HCEC 1CT (cell line): ENCODE results near the gene TPGS1.

Source experiments
- DNase-seq: peaks from one replicate; pipeline ENCODE4 v3.0.0-alpha.2; 2017

Gene TPGS1

GRCh38 chr19:542173-542866, 35.0 kb downstream of the TPGS1 start:
- DNase-seq = no peak

- DNase-seq = no peak
Observed at GRCh38 chr19:543910-544608, 36.8 kb downstream of the TPGS1 start, which contains the start of gene GZMM. Gene GZMM, plus strand, starts transcription at chr19:544053. Its CDS starts 19 bp downstream, at chr19:544072.

DNA sequence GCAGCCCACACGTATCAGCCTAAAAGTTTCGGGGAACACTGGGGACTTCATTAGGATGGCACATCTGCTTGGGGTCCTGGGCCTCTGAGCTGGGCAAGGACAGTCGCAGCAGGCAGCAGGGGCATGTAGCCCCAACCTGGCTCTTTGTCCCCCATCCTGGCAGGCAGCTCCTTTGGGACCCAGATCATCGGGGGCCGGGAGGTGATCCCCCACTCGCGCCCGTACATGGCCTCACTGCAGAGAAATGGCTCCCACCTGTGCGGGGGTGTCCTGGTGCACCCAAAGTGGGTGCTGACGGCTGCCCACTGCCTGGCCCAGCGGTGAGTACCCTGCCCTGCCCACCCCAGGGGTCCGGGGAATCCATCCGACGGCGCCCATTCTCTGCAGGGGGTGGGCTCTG, 39.8 kb downstream of the TPGS1 start:
- DNase-seq = no peak

- no peak for DNase-seq
Observed at GRCh38 chr19:547836-548720, 40.8 kb downstream of the TPGS1 start.

GRCh38 chr19:548886-549830, 41.9 kb downstream of the TPGS1 start:
- no peak for DNase-seq

GRCh38 chr19:554817-555216, 47.5 kb downstream of the TPGS1 start:
- DNase-seq = no peak

DNA sequence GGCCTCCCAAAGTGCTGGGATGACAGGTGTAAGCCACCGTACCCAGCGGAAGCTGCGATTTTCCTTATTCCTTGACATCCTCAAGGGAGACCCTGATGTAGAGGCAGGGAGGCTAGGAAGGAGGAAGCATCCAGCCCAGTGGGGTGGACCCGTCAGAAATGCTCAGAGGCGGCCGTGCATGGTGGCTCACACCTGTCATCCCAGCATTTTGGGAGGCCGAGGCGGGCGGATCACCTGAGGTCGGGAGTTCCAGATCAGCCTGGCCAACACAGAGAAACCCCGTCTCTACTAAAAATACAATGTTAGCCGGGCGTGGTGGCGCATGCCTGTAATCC, 48.1 kb downstream of the TPGS1 start:
- no peak for DNase-seq

DNA sequence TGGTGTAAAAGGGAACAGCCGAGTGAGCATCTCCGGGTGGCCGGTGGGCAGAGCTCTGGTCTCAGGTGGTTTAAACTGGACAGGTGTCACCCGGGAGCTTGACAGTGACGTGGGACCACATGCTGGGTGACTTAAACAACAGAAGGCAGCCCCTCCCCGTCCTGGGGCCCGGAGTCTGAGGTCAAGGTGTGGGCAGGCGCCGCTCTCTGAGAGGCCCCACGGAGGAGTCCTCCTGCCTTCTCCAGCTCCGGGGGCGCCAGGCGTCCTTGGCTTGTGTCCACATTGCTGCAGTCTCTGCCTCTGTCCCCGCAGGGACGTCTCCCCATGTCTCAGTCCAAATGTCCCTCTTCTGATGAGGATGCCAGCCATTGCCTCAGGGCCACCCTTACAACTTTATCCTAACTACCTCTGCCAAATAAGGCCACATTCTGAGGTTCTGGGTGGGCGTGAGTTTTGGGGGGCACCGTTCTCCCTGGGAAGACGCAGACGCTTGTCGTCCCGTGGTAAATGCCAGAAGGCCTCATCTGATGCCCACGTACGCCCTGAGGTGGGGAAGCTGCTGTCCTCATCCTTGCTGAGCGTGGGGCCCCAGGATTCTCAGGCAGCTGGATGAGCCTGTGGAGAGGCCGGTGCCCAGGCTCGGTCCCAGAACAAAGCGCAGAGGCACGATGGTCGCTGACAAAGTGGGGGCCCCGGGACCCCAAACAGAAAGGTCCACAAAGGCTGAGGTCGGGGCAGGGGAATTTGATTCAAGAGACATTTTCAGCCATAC, 49.5 kb downstream of the TPGS1 start:
- no peak for DNase-seq

- DNase-seq = no peak
Observed at GRCh38 chr19:558770-559439, 51.6 kb downstream of the TPGS1 start.

DNA sequence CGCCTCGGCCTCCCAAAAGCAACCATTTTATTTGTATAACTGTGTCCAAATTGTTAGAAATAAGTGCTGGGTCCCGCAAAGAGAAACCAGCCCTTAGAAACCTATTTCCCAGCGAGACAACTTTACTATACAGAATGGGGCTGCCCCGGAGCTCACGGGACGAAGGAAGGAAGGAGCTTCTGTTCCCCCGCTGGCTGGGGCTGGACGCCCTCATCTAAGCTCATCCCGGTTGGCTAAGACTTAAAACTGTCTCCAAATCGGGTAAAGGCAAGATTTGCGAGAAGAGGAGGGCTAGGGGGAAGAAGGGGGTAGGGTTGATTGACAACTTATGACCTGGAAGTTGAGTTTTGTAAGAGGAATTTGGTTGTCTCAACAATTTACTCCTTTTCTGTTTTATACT, 52.8 kb downstream of the TPGS1 start:
- DNase-seq = no peak

DNA sequence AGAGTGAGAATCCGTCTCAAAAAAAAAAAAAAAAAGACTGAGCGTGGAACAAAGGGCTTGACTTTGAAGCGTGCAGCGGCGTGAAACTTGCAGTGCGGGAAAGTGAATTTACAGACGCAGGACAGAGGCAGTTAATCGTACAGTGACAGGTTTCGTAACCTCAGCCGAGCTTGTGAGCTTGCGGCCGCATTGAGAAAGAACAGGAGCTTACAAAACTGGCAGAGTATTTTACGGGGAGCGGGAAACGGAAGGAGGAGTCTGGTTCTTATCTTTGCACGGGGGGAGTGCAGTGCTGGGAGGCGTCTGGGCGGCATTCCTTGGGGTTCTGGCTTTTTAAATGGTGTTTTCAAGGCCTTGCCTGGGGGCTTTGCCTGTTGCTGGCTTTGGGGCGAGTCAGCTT, 59.1 kb downstream of the TPGS1 start:
- no peak for DNase-seq

GRCh38 chr19:566844-567243, 59.5 kb downstream of the TPGS1 start:
- DNase-seq = no peak

DNA sequence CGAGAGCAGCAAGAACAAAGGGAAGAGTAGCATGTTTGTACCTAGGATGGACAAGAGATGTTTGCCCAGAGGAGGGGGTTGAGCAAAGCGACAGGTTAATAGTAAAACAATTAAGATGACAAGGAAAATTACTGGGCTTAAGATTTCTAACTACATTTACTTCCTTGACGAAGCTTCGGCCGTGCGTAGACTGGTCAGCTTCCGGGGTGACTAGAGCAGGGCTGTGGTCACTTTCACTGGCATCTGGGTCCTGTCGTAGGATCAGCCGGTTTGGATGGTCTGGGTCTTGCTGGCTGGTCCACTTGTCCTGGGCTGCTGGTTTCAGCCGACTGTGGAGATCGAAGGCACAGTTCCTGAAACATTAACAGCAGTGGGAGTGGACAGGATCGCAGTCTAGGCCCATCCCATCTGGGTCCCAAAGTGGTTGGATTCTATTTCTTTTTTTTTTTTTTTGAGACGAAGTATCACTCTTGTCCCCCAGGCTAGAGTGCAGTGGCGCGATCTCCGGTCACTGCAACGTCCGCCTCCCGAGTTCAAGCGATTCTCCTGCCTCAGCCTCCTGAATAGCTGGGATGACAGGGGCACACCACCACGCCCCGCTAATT, 60.1 kb downstream of the TPGS1 start:
- no peak for DNase-seq
